Fibroblast of pulmonary artery (primary cell): ENCODE measurements around the gene PTCD2.
"Not testable (repeated sequence)": the region's sequence is repeated elsewhere in the genome, so short reads cannot be mapped to it uniquely, and the experiment has no call there.

ENCODE experiments used
- DNase-seq: peaks from one replicate; pipeline ENCODE4 v3.0.0-alpha.2; 2010; ENCODE audit warnings: low read depth
- H3K4me3 ChIP-seq: replicated peaks from 2 replicates; pipeline ENCODE4 v1.5.1; 2011; ENCODE audit warnings: low read depth, mild to moderate bottlenecking, control low read depth, low read length, moderate library complexity
- TF ChIP-seq, protein P1 (sequence below): IDR thresholded peaks from 2 replicates; pipeline ENCODE4 v1.5.1; 2011; ENCODE audit warnings: mild to moderate bottlenecking, control low read depth, low read length, inconsistent platforms; ENCODE audit errors: missing control alignments

Gene PTCD2

DNA sequence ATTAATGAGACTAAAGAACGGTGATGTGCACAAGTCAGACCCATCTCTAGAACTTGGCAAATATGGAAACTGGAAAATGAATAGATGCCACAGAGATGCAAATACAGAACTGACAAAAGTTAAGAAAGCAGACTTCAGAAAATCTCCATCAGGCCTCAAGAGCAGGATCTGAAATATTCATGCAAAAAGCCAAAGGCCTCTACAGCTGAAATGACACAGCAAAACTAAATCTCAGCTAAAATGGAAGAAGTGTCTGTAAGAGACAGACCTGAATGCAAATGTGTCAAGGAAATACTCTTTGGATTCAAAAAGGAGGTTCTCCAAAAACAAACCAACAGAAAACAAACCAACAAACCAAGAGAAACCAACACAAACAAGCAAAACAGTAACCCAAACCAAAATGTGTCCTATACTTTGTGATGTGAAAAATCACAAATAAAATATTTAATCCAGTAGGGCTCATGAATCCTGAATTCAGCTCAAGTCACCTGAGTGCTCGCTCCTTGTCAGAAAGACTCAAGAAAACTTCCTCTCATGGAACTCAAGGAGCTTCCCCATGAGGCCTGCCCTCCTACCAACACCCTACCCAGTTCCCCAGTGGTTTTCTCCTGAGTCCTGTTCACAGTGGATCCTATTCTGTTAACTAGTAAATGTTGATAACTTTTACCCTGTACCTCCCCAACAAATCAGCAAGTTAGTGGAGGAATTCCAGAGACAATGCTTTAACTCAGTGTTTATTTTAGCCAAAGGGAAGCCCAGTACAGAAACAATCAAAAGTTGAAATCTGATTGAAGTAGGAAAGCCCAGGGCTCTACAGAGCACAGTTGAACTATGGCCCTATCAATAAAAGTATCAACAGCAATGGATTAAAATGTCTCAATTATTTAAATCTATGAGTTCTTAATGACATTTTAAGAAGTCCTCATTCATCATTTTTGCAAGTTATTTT lies 14.7 kb upstream of the PTCD2 start:
- TF ChIP-seq, protein P1, sequence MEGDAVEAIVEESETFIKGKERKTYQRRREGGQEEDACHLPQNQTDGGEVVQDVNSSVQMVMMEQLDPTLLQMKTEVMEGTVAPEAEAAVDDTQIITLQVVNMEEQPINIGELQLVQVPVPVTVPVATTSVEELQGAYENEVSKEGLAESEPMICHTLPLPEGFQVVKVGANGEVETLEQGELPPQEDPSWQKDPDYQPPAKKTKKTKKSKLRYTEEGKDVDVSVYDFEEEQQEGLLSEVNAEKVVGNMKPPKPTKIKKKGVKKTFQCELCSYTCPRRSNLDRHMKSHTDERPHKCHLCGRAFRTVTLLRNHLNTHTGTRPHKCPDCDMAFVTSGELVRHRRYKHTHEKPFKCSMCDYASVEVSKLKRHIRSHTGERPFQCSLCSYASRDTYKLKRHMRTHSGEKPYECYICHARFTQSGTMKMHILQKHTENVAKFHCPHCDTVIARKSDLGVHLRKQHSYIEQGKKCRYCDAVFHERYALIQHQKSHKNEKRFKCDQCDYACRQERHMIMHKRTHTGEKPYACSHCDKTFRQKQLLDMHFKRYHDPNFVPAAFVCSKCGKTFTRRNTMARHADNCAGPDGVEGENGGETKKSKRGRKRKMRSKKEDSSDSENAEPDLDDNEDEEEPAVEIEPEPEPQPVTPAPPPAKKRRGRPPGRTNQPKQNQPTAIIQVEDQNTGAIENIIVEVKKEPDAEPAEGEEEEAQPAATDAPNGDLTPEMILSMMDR: no peak
- H3K4me3 ChIP-seq: no peak overlapping the region
- DNase-seq: no peak

DNA sequence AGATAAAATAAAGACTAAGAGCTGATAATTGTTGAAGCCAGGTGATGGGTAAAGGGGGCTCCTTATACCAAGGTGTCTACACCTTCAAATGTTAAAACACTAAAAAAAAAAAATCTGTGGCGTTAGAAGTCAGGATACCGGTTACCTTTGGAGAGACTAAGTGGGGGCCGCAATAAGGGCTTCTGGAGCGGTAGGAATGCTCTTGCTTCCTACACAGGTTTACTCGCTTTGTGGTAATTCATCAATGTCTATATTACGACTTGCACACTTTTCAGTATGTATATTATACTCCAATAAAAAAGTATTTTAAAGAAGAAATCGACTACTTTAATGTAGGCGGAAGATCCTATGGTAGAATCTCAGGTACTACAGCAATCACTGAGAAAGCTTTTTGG lies 12.6 kb upstream of the PTCD2 start:
- DNase-seq: no peak
- peak overlapping the region; percentile 72 for H3K4me3 ChIP-seq
- TF ChIP-seq, protein P1: no peak

DNA sequence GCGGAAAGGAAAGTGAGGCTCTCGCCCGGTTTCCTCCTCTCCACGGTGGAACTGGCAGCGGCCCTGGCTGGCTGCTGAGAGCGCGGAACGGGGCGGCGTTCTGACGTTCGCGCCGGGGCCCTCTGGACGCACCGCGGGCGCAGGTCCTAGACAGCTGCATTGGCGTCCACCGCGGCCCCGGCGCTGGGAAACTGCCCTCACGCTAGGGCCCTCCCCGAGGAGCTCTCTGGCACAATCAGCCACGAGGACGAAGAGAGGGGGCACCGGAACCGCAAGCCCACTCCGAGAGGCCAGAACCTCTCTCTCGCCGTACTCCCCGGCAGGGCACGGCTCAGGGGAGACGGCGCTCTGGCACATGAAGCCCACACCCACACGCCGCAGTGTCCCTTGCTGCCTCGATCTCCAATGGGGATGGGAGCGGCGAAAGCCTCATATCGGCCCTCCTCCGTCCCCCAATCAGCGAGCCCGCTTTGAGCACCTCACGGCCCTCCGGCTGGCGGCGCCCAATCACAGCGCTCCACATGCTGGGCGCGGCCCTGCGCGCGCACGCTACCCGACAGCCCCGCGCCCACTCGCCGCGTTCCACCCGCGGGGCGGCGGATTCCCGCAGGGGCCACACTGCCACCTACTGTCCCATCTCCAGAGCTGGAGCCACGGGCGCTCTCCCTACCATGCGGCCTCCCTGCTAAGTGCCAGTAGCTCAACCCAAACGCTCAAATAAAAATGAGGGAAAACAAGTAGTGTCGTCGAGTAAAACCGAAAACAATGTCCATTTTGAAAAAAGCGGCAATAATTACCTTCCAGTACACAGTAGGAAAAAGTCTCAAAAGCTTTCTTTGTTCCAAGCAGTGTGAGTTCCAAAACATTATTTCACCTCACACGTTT lies 12.0 kb upstream of the PTCD2 start:
- TF ChIP-seq, protein P1: peak; percentile 66
- peak overlapping the region; percentile 72 for H3K4me3 ChIP-seq
- DNase-seq: peak; percentile 99

DNA sequence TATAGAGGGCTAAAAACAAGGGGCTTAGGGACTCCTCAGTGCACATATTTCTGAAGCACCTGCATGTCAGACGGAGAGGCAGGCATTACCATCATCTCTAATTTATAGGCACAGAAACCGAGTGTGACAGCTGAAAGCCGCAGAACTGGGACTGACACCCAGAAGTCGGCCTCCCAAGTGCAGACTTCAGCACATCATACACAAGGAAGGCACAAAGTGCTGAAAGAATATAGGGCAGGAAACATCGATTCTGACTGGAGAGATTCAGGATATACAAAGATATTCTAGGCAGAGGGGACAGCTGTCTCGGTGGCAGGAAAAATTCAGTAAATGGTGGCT lies 11.4 kb upstream of the PTCD2 start:
- no peak overlapping the region for H3K4me3 ChIP-seq
- TF ChIP-seq, protein P1: no peak
- DNase-seq: no peak

DNA sequence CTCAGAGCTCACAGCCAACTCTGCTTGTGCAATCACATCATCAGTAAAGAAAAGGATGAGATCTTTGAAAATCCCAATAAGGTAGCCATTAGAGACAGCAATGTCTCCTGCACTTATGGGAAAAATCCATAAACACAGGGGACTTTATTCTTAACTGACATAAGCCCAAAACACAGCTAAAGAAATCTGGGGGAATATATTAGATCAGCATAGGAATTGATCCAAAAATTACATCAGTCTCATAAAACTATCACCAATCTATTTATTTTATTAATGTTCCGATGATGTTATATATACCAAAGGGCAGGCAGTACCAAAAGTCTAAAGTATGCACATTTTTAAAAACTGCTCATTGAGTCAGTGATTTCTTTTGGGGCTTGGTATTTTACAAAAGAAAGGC lies 7.0 kb upstream of the PTCD2 start:
- H3K4me3 ChIP-seq: no peak overlapping the region
- DNase-seq: no peak
- TF ChIP-seq, protein P1: no peak

DNA sequence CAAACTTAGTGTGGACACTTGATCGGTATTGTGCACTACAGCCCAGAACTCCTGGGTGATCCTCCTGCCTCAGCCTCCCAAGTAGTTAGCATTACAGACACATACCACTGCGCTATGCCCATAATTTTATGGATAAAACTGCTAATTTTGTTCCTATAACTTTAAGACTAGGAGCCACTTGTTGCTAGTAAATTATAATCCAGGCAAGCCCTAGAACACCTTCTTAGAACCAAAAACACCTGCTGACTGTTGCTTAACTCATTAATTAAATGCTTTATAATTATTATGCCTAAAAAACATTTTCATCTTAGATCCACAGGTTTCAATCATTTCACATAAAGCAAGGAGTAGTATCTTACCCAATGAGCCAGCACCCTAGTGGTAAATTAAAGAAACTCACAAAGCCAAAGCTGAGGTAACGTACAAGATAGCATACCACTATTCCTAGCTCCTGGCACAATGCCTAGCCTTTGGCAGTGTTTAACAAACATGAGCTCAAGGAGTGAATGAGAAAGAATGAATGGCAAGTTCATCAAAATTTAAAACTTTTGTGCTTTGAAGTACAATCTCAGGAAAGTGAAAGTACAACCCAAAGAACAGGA lies 5.5 kb upstream of the PTCD2 start:
- TF ChIP-seq, protein P1: peak; percentile 36
- peak; percentile 87 for DNase-seq
- no peak overlapping the region for H3K4me3 ChIP-seq

DNA sequence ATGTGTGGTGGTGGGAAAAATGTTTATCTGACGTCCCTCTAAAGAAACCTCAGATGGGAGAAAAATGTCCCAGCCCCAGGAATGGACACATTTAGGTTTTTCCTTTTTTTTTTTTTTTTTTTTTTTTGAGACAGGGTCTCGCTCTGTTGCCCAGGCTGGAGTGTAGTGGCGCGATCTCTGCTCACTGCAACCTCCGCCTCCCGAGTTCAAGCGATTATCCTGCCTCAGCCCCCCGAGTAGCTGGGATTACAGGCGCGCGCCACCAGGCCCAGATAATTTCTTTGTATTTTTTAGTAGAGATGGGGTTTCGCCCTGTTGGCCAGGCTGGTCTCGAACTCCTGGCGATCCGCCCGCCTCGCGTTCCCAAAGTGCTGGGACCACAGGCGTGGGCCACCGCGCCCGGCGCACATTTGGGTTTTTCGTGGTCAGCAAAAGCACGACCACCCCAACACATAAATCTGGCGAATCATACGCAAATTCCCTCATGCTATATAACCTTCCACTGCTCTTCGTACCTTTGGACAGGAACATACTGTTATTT lies 668 bp upstream of the PTCD2 start:
- DNase-seq: not testable (repeated sequence)
- H3K4me3 ChIP-seq: peak overlapping the region; percentile 100
